Upper lobe of right lung (tissue), 1 donor: ENCODE data around the gene CEP70. TPM values are rescaled to one million over a fixed set of nuclear protein-coding genes. Genes with fewer than 3 reads are reported as not detected.

Source experiments
- ATAC-seq: fragments of 200-7000 bp; cut with Tn5 transposase; one replicate; pipeline ENCODE4 v1.9.1; 2020; ENCODE audit warnings: mild to moderate bottlenecking, moderate library complexity
- DNase-seq: peaks from one replicate; pipeline ENCODE4 v3.0.0-alpha.2; 2020
- H3K27ac ChIP-seq: fragments of 200-600 bp; one replicate; pipeline ENCODE4 v1.8.0; 2022
- H3K27me3 ChIP-seq: fragments of 200-600 bp; one replicate; pipeline ENCODE4 v1.8.0; 2022; ENCODE audit warnings: mild to moderate bottlenecking
- H3K36me3 ChIP-seq: fragments of 200-600 bp; one replicate; pipeline ENCODE4 v1.8.0; 2022
- H3K4me1 ChIP-seq: fragments of 200-600 bp; one replicate; pipeline ENCODE4 v1.8.0; 2022
- H3K4me3 ChIP-seq: fragments of 200-600 bp; one replicate; pipeline ENCODE4 v1.8.0; 2022; ENCODE audit warnings: mild to moderate bottlenecking
- H3K9me3 ChIP-seq: fragments of 200-600 bp; one replicate; pipeline ENCODE4 v1.8.0; 2022
- intact Hi-C: fragments of 100-400 bp; cut with DNase I; formaldehyde crosslinking; loops from one replicate; pipeline ENCODE4 v1.11.0; 2022
- total RNA-seq: library from RNA; stranded (reverse); fragmentation: NEBNext Ultra II Directional; extraction: Animal tissue kit (Norgen Biotek cat#: 25700); gene quantifications from one replicate; pipeline ENCODE4 v1.2.1, GENCODE V29; 2021
- TF ChIP-seq, protein P1 (sequence below): fragments of 200-600 bp; IDR thresholded peaks from one replicate; pipeline ENCODE4 v1.8.0; 2022; ENCODE audit warnings: antibody characterized with exemption
- donor health status: DM: no; HTN: yes; CAD: no; lungs with severe emphysema.

The CEP70 gene
- total RNA-seq, 1 donor from 2014 or later, result 46.3 TPM

DNA sequence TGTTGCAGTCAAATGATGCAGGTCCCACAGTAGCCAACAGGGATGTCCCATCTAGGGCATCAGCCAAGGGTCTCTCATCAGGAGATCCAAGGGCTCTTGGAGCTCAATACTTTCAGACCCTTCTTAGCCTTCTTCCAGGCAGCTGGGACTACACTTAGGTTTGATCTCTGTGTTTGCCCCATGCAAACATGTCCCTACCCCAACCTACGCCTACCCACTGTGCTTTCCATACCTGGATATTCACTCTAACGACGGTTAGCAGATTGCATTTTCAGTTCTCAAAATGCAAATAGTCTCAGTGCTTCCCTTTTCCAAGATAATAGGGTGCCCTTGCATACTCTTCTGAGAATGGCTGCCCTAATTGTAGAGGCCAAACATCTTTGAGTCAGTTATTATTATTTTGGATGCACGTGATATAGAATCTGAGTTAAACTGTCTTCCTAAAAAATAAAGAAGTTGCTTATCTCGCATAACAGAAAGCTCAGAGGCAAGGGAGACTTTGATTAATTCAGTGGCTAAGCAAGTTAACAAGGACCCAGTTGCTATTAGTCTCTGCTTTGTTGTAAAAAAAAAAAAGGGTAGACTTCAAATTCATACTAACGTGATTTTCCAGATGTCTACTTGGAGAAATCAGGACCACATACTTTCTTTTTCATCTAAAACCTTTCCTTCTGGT lies 1.0 kb upstream of the CEP70 start:
- H3K9me3 ChIP-seq, result no peaks in the 10 kb centered on the region
- H3K4me1 ChIP-seq, result peaks cover 6% of the 10 kb centered on the region
- TF ChIP-seq, protein P1, sequence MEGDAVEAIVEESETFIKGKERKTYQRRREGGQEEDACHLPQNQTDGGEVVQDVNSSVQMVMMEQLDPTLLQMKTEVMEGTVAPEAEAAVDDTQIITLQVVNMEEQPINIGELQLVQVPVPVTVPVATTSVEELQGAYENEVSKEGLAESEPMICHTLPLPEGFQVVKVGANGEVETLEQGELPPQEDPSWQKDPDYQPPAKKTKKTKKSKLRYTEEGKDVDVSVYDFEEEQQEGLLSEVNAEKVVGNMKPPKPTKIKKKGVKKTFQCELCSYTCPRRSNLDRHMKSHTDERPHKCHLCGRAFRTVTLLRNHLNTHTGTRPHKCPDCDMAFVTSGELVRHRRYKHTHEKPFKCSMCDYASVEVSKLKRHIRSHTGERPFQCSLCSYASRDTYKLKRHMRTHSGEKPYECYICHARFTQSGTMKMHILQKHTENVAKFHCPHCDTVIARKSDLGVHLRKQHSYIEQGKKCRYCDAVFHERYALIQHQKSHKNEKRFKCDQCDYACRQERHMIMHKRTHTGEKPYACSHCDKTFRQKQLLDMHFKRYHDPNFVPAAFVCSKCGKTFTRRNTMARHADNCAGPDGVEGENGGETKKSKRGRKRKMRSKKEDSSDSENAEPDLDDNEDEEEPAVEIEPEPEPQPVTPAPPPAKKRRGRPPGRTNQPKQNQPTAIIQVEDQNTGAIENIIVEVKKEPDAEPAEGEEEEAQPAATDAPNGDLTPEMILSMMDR, result no peak
- intact Hi-C loops, result loop anchor here (10.0 kb wide), 1 partner anchor 320 kb away; no protein-coding TSS in a partner anchor
- no peaks in the 10 kb centered on the region for H3K27me3 ChIP-seq
- H3K36me3 ChIP-seq, result peaks cover 7% of the 10 kb centered on the region
- H3K4me3 ChIP-seq, result peak overlapping the region; percentile 86
- ATAC-seq, result no peak
- no peak for DNase-seq
- H3K27ac ChIP-seq, result peak overlapping the region; percentile 90

DNA sequence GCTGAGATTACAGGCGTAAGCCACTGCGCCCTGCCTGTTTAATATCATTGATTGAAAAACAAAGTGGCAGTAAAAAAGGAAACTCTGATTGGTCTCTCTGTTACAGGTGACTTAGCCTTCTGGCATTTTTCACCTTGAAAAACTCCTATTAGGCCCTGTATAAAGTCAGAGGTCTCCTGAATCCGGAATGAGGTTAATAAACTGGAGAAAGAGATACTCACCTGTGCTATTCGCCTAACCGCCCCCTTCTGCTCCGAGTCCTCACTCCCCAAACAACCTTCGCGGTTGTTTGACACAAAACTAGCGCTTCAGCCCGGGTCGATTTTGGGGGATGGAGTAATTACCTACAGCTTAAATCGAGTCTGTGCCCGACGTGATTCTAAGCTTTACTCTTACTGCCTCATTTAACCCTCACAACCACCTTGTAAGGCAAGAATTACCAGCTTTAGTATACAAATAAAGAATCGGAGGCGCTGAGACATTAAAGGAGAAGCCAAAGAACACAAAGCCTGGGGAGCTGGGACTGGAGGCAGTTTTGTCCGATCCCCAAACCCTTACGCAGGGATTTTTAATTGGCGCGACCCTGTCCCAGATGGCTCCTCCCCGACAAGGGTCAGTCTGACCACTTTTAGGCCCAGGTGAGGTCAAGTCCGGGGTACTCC lies 441 bp downstream of the CEP70 start:
- Histone ChIP-seq H3K4me1 (peaks cover 6% of the 10 kb centered on the region), H3K27ac (peak overlapping the region; percentile 90), H3K9me3 (no peaks in the 10 kb centered on the region), H3K4me3 (peak overlapping the region; percentile 86), H3K36me3 (peaks cover 7% of the 10 kb centered on the region), H3K27me3 (no peaks in the 10 kb centered on the region)
- DNase-seq, result no peak
- intact Hi-C loops, result loop anchor here (10.0 kb wide), 1 partner anchor 321 kb away; no protein-coding TSS in a partner anchor
- TF ChIP-seq, protein P1, result no peak
- no peak for ATAC-seq

DNA sequence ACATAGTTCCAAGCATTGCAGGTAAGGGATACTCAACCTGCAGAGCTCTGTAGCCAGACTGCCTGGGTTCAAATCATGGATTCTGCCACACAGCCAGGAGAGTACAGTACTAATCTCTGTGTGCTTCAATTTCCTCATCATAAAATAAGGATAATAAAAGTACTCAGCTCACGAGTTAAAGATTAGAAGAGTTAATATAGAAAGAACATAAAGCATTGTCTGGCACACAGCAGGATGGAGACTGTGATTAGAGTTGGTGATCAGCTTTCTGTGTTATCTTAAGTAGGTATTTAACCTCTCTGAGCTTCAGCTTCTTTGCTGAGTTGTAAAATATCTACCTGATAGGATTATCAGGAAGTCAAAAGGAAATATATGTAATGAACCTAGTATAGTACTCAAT lies 2.7 kb downstream of the CEP70 start:
- ATAC-seq (no peak), DNase-seq (no peak)
- H3K27ac ChIP-seq, result no peak overlapping the region
- peaks cover 6% of the 10 kb centered on the region for H3K4me1 ChIP-seq
- H3K9me3 ChIP-seq, result no peaks in the 10 kb centered on the region
- TF ChIP-seq, protein P1, result no peak
- H3K27me3 ChIP-seq, result no peaks in the 10 kb centered on the region
- intact Hi-C loops, result loop anchor here (10.0 kb wide), 1 partner anchor 323 kb away; no protein-coding TSS in a partner anchor
- H3K4me3 ChIP-seq, result no peak overlapping the region
- peaks cover 7% of the 10 kb centered on the region for H3K36me3 ChIP-seq

DNA sequence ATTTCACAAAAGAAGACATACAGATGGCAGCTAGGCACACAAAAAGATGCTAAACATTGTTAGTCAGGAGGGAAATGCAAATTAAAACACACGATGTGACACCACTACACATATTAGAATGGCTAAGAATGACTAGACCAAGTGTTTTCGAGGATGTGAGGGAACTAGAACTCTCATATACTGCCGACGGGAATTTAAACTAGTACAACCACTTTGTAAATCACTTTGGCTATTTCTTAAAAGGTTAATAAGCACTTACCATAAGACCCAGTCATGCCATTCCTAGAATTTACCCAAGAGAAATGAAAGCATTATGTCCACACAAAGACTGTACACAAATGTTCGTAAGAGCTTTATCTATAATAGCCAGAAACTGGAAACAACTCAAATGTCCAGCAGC lies 5.6 kb downstream of the CEP70 start:
- ATAC-seq, result peak; percentile 69
- H3K27me3 ChIP-seq, result no peaks in the 10 kb centered on the region
- TF ChIP-seq, protein P1, result no peak
- H3K36me3 ChIP-seq, result peaks cover 7% of the 10 kb centered on the region
- intact Hi-C loops, result no loop called here
- DNase-seq, result no peak
- H3K4me3 ChIP-seq, result no peak overlapping the region
- H3K9me3 ChIP-seq, result no peaks in the 10 kb centered on the region
- peaks cover 6% of the 10 kb centered on the region for H3K4me1 ChIP-seq
- H3K27ac ChIP-seq, result no peak overlapping the region

DNA sequence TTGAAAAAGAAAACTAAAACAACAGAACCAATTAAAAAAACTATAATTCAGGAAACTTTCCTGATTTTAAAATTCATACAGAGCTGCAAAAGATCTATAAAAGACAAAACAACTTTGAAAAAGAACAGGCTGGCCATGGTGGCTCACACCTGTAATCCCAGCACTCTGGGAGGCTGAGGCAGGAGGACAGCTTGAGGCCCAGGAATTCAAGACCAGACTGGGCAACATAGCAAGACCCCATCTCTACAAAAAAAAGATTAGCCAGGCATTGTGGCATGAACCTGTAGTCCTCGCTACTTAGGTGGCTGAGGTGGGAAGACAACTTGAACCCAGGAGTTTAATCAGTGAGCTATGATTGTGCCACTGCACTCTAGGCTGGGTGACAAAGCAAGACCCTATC lies 6.7 kb downstream of the CEP70 start:
- intact Hi-C loops, result no loop called here
- H3K4me3 ChIP-seq, result no peak overlapping the region
- DNase-seq (no peak), ATAC-seq (no peak)
- peaks cover 7% of the 10 kb centered on the region for H3K36me3 ChIP-seq
- H3K27ac ChIP-seq, result no peak overlapping the region
- TF ChIP-seq, protein P1, result no peak
- no peaks in the 10 kb centered on the region for H3K27me3 ChIP-seq
- no peaks in the 10 kb centered on the region for H3K9me3 ChIP-seq
- no peaks in the 10 kb centered on the region for H3K4me1 ChIP-seq
